Astrocyte of the spinal cord (primary cell): ENCODE results near the gene SDCBP2.

Source experiments
- DNase-seq: peaks from one replicate; pipeline ENCODE4 v3.0.0; 2011; ENCODE audit warnings: low read depth, low spot score
- H3K4me3 ChIP-seq: 2 replicates; pipeline ENCODE4 v1.5.1; 2011; ENCODE audit warnings: low read depth, mild to moderate bottlenecking, low read length, moderate library complexity
- CTCF ChIP-seq: IDR thresholded peaks from 2 replicates; pipeline ENCODE4 v1.5.1; 2012; ENCODE audit warnings: low read depth, mild to moderate bottlenecking, low read length, inconsistent platforms
- in situ Hi-C: cut with HindIII; loops from 2 replicates; pipeline ENCODE4 v1.10.0; 2017; ENCODE audit warnings: low sequenced_read_pairs

The SDCBP2 gene

GRCh38 chr20:1322511-1323245 lies 6.3 kb downstream of the SDCBP2 start:
- in situ Hi-C loops = no loop called here
- DNase-seq = peak; percentile 94
- no peak overlapping the region for H3K4me3 ChIP-seq
- no peak for TF ChIP-seq CTCF

GRCh38 chr20:1321654-1321939 lies 7.3 kb downstream of the SDCBP2 start:
- no peak for DNase-seq
- in situ Hi-C loops = no loop called here
- TF ChIP-seq CTCF = no peak
- H3K4me3 ChIP-seq = no peak overlapping the region

GRCh38 chr20:1320902-1321653 lies 7.9 kb downstream of the SDCBP2 start:
- in situ Hi-C loops = no loop called here
- H3K4me3 ChIP-seq = no peak overlapping the region
- no peak for TF ChIP-seq CTCF
- DNase-seq = no peak

- no peak for DNase-seq
- in situ Hi-C loops = no loop called here
- no peak overlapping the region for H3K4me3 ChIP-seq
- TF ChIP-seq CTCF = no peak
These were observed 8.9 kb downstream of the SDCBP2 start for GRCh38 chr20:1320016-1320415.

GRCh38 chr20:1319462-1319861 lies 9.5 kb downstream of the SDCBP2 start:
- no peak for TF ChIP-seq CTCF
- in situ Hi-C loops = no loop called here
- no peak overlapping the region for H3K4me3 ChIP-seq
- no peak for DNase-seq

GRCh38 chr20:1319051-1319450 lies 9.9 kb downstream of the SDCBP2 start:
- in situ Hi-C loops = no loop called here
- no peak overlapping the region for H3K4me3 ChIP-seq
- DNase-seq = no peak
- TF ChIP-seq CTCF = no peak
